Measurements from ENCODE around the gene GABBR2.

GRCh38 chr9:98559561-98559960, 149.2 kb downstream of the GABBR2 start:
- TF ChIP-seq ZHX1 (conservative IDR thresholded peaks at IDR 0.05; ENCODE audit: low read length) (no peak), NBN (IDR thresholded peaks at IDR 0.05; ENCODE audit: low read depth) (no peak), SIN3A (IDR thresholded peaks at IDR 0.05; ENCODE audit: borderline replicate concordance in 2 of 2, control insufficient read depth in 1 of 2, low read depth in 2 of 2, low read length in 2 of 2) (no peak), TGIF2 (CRISPR knock-in tag; IDR thresholded peaks at IDR 0.05) (no peak), NR4A1 (CRISPR knock-in tag; IDR thresholded peaks at IDR 0.05) (no peak), NR4A1 (tag; IDR thresholded peaks at IDR 0.05) (no peak), NR3C1 (CRISPR knock-in tag; IDR thresholded peaks at IDR 0.05) (no peak), ZNF140 (CRISPR knock-in tag; IDR thresholded peaks at IDR 0.05) (no peak), HMGN3 (IDR thresholded peaks at IDR 0.05; ENCODE audit: borderline replicate concordance, extremely low read depth, insufficient read length, low read depth, low read length) (no peak), EZH2 (IDR thresholded peaks at IDR 0.05; ENCODE audit: borderline replicate concordance, low read depth, low read length) (no peak)
- TF ChIP-seq, protein P1, sequence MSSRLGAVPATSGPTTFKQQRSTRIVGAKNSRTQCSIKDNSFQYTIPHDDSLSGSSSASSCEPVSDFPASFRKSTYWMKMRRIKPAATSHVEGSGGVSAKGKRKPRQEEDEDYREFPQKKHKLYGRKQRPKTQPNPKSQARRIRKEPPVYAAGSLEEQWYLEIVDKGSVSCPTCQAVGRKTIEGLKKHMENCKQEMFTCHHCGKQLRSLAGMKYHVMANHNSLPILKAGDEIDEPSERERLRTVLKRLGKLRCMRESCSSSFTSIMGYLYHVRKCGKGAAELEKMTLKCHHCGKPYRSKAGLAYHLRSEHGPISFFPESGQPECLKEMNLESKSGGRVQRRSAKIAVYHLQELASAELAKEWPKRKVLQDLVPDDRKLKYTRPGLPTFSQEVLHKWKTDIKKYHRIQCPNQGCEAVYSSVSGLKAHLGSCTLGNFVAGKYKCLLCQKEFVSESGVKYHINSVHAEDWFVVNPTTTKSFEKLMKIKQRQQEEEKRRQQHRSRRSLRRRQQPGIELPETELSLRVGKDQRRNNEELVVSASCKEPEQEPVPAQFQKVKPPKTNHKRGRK (tag; IDR thresholded peaks at IDR 0.05) = no peak

All from K562 (cell line).